ENCODE data around the gene SMPD1.

DNA sequence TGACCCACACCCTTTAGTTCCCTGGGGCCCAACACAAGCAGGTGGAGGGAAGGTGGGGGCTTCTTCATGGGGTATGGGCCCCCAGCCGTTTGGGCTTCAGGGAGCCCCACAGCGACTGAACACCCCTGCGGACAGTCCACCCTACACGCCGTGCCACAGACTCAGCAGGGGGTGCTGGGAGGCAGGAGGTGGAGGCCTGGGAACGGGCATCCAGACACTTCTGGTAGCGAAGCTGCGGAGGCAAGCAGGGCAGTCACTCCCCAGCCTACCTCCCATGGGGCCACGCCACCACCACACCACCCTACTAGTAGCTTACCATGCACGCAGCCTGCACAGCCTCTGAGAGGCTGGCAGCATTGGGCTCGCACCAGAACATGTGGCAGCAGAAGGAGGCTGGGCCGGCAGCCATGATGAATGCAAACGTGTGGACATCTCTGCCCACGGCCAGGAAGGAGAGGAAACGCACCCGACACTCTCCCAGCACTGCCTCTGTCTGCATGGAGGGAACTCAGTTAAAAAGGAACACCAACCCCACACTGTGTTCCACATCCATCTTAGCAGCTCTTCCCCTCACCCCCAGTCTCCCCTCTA lies 5.3 kb downstream of the SMPD1 start:
- TF ChIP-seq SIN3A (IDR thresholded peaks at IDR 0.05; ENCODE audit: borderline replicate concordance, insufficient read depth, low read length) (no peak), POLR2AphosphoS5 (IDR thresholded peaks at IDR 0.05; ENCODE audit: low read depth, low read length) (no peak), TAF1 (IDR thresholded peaks at IDR 0.05; ENCODE audit: borderline replicate concordance, insufficient read depth, low read length) (no peak)
- TF ChIP-seq, protein P1, sequence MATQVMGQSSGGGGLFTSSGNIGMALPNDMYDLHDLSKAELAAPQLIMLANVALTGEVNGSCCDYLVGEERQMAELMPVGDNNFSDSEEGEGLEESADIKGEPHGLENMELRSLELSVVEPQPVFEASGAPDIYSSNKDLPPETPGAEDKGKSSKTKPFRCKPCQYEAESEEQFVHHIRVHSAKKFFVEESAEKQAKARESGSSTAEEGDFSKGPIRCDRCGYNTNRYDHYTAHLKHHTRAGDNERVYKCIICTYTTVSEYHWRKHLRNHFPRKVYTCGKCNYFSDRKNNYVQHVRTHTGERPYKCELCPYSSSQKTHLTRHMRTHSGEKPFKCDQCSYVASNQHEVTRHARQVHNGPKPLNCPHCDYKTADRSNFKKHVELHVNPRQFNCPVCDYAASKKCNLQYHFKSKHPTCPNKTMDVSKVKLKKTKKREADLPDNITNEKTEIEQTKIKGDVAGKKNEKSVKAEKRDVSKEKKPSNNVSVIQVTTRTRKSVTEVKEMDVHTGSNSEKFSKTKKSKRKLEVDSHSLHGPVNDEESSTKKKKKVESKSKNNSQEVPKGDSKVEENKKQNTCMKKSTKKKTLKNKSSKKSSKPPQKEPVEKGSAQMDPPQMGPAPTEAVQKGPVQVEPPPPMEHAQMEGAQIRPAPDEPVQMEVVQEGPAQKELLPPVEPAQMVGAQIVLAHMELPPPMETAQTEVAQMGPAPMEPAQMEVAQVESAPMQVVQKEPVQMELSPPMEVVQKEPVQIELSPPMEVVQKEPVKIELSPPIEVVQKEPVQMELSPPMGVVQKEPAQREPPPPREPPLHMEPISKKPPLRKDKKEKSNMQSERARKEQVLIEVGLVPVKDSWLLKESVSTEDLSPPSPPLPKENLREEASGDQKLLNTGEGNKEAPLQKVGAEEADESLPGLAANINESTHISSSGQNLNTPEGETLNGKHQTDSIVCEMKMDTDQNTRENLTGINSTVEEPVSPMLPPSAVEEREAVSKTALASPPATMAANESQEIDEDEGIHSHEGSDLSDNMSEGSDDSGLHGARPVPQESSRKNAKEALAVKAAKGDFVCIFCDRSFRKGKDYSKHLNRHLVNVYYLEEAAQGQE (IDR thresholded peaks at IDR 0.05; ENCODE audit: insufficient read depth in 1 of 2, low read depth in 2 of 2, low read length in 2 of 2) = no peak

Measured in PFSK-1 (cell line).